Skin of body (tissue), 2 donors: ENCODE results near the gene MRGPRX2. TPM values are rescaled to one million over a fixed set of nuclear protein-coding genes. Genes with fewer than 3 reads are reported as not detected.

Experiments used
- DNase-seq: peaks from one replicate; lab custom pipeline; 2025; lab: John Stamatoyannopoulos, UW
- total RNA-seq: library from RNA; depleted of rRNA; stranded (reverse); fragments of >200 nt; gene quantifications from one replicate; pipeline ENCODE4 v1.2.3, GENCODE V29; 2014

MRGPRX2 gene
- total RNA-seq = 0.49 TPM

DNA sequence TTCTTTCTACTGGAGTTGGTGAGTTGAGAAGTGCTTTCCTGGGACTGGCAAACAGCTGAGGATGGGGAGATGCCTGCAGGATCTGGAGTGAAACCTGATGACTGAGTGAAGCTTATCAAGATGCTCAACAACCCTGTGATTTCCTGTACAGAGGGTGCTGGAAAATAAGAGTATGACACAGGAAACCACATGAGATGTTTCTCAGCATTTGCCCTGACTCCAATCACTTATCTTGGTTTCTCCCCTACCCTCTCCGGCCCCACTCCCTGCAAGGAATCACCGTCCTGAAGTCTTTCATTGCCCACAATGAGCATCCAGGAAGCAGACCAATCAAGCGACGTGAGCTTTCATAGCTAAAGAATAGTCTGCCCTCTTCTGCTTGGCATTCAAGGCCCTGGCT lies at the start of gene MRGPRX2:
TSS of gene MRGPRX2 (minus strand) at position 89 of the 400 bp plus-strand sequence. CDS start 4,315 bp downstream, outside the sequence.
- DNase-seq = no peak

DNA sequence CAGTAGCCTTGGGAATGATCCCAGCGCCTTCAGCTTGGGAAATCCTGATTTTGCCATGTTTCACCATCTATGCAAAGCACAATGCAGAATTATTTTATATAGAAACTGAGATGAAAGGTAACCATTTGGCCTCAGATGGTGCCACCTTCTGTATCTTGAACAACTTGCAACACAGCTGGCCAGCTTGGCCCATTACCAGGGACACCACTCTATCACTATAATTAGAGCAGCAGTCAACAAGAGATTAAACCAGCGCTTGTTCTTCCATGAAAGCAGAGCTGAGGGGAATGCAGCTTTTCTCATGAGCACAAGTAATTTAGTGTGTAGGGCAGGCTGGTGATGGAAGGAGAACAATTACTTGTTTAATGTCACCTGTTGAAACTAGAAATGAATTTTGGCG lies 49.8 kb upstream of the MRGPRX2 start:
- DNase-seq = no peak

DNA sequence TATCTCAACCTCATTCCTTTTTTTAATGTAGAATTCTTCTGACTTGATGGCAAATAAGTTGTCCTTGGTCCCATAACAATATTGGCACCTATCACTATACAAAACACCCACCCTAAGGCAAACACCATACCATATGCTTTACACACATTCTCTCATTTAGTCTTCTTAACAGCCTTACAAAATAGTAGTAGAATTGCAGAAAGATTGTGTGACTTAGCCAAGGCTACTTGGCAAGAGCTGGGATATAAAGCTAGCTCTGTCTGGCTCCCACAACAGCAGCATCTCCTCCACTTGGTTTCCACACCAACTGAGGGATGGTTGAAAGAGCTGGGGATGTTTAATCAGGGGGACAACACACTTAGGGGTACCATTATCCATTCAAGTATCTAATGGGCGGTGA lies 46.6 kb upstream of the MRGPRX2 start:
- DNase-seq = no peak

DNA sequence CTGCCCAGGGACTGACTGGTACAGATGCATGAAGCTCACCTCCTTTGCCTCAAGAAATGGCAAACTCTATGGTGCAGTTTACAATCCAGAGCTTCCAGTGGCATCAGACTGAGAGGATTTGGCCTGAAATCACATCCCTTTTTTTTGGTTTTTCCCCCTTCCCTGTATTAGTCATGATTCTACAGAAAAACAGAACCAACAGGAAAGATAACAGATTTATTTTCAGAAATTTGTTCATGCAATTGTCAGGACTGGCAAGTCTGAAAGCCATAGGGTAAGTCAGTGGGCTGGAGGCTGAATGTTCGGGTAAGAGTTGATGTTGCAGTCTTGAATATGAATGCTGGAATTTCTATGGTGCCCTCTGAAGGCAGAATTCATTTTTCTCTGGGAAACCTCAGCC lies 44.5 kb upstream of the MRGPRX2 start:
- no peak for DNase-seq

DNA sequence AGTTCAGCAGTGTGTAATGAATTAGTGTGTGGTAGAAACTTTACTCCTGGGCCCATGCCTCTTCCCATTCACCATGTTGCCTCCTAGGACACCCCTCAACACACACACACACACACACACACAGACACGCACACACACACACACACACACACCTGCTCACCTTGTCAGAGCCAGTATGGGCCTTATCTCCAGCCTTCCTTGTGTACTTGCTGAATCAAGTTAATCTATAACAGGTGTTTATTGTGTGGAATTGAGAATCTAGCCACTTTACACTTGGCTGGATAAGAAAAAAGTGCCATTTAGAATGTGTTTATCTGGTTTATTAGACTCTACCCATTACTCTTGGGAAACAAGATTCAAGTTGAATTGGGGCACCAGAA lies 42.0 kb upstream of the MRGPRX2 start:
- DNase-seq = no peak

DNA sequence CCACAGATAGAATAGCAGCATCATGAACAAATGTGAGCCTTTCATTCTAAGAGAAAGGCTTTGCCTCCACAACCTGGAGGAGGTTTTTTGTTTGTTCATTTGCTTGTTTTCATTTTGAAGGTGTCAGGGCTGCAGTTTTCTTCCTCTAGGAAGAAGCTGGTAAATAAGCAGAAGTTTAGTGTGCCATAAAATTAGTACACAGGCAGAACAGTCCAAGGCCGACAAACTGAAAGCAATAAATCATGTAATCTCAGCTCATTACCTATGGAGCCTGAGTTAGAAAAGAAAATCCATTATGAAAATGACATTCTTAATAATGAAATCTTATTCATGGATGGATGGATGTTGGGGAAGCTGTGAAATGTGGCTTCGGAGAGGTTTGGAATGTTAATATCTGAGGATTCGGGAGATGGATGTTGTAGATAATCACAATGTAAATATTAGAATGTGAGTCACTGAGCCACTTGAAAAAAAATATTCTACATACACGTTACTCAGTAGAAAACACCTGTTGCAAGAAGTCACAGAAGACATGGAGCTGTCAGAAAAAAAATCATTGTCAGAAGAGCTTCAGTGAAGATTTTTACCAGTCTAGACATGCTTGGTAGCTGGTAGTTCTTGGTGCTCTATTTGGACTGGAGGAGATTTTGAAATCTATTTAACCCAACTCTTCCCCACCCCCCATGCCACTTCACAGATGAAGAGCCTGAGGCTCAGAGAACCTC lies 41.4 kb upstream of the MRGPRX2 start:
- no peak for DNase-seq

DNA sequence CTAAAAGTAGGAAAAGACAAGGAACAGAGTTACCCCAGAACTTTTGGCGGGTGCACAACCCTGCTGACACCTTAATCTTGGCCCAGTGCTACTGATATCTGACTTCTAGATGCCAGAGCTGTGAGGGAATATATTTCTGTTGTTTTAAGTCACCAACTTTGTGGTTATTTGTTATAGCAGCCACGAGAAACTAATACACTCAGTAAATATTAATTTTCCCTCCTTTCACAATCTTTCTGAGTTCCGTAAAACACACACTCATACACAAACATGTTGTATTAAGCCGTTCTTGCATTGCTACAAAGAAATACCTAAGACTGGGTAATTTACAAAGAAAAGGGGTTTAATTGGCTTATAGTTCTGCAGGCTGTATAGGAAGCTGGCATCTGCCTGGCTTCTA lies 40.4 kb upstream of the MRGPRX2 start:
- no peak for DNase-seq

DNA sequence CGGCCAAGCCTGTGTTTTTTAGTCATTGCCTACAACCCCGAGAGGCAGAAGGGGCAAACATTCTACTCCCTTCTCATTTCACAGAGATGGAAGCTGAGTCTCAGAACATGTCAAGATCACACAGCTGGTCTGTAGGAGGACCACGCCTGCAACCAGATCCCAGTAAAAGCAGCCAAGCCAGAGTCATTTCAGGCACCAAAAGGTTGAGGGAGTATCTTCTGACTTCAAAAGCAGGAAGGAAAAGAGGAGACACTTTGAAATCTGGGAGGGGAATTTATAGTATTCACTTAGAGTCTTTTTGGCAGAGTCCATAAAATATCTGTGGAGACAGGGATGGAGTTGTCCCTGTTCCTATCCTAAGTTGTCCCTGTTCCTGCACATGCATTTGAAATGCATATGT lies 38.6 kb upstream of the MRGPRX2 start:
- DNase-seq = no peak

DNA sequence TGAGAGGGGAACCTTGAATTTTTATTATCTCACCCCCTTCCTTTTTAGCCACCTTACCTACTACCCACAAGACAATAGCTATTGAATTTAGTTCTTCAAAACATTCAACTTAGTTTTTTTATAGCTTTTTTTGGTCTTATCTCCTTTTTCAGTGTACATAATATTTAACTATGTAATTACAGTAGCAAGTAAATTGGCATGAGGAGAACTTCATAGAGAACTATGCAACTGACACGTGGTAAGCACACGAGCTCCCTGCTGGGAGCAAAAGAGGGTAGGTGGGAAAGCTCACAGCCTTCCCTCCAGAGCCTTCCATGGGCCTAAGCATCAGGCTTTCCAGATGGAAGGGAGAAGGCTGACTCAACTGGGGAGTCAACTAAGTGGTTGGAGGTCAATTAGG lies 34.3 kb upstream of the MRGPRX2 start:
- DNase-seq = no peak

DNA sequence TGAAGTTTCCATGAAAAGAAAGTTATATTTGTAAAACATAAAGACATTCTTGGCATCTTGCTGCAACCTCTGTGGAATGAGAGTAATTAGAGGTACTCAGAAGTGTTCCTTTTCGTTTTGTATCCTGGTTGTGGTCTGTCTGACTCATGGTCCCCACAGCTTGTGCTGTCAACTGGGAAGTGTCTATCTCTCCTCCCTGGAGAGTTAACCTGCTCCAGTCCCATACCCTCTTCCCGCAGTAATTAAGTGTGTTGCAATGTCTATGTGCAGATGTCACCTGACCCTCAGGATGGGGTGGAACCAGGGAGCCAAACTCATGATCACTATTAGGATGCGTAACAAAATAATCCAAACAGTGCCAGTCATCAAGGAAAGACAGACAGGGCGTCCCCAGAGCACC lies 33.5 kb upstream of the MRGPRX2 start:
- DNase-seq = no peak

DNA sequence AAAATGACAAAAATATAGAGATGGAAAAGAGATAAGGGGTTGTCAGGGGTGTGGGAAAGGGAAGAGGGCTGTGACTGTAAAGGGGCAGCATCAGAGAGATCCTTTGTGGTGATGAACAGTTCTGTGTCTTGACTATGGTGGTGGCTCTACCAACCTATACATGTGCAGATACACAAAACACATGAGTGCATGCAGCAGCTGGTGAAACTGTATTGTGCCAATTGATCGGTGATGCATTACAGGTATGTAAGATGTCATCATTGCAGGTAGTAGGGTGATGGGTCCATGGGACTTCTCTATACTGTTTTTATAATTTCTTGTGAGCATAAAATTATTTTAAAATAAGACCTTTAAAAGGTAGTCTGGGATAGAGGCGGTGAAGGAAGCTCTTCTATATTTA lies 32.3 kb upstream of the MRGPRX2 start:
- no peak for DNase-seq

DNA sequence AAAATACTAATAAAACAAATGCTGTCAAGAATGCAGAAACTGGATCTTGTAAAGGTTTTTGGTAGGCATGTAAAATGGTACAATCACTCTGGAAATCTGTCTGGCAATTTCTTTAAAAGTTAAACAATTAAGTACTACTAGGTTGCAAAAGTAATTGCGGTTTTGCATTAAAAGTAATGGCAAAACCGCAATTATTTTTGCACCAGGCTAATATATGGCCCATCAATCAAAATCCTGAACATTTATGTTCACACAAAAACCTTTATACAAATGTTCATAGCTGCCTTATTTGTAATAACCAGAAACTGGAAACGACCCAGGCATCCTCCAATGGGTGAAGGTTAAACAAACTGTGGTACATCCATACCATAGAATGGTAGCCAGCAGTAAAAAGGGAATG lies 31.8 kb upstream of the MRGPRX2 start:
- DNase-seq = no peak

DNA sequence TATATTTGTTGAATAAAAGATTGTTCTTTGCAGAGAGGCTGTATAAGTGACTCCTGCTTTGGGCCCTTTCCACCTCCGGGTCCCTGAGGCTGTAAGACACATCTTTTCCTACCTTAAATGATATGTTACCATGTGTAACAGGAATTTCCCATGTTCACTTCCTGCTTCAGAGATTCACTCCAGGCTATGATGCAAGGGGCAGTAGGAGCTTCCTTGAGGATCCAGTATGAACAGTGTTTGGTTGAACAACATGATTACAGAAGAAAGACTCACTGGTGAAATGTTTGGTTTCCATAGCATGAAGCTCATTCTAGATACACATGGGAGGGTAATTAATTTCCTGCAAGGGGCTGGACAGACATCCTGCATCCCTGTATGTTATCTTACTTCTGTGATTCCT lies 30.8 kb upstream of the MRGPRX2 start:
- no peak for DNase-seq

DNA sequence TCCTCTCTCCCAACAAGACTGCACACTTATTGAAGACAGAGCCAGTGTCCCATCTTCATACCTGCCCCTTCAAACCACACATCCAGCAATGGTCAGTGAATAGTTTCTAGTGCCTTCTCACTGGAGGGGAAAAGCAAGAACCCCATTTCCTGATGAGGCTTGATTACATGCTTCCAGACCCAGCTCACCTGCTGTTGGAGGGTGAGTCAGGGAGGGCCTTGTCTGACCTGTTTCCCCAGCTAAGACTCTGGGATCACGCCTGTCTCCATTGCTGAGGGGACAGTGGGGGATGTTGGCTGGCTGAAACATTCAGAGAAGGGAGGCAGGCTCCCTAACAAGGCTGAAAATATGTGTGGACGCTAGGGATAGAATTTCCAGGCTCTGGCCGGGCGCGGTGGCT lies 28.9 kb upstream of the MRGPRX2 start:
- no peak for DNase-seq

DNA sequence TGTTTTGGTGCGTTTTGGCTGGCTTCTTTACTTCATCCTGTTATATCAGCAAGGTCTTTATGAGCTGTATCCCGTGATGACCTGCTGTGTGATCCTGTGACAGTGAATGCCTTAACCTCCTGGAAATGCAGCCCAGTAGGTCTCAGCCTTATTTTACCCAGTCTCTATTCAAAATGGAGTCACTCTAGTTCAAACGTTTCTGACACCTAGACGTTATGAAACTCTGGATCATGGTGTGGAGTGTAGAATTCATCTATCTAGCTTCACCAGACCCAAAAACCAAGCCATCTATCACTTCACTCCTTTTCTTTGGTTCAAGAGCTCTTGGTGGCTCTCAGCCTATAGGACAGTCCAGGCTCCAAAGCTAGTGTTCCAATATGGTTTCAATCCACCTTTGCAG lies 28.3 kb upstream of the MRGPRX2 start:
- DNase-seq = no peak

DNA sequence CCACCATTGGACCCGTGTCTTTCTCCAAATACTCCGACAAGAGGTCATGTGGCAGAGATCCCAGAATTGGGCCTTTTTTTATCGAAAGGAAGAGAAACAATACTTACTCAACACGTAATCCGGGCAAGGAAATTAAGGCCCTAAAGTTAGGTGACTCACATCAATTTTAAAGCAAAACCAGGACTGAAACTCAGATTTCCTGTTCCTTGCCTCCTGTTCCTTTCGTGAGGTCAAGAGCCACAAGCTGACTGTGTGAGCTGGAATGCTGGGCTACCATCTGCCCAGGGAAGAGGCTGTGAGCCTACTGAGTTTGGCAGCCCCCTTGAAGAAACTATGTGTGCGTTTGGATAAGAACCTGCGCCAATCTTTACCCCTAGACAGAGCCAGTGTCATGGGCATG lies 27.1 kb upstream of the MRGPRX2 start:
- no peak for DNase-seq

DNA sequence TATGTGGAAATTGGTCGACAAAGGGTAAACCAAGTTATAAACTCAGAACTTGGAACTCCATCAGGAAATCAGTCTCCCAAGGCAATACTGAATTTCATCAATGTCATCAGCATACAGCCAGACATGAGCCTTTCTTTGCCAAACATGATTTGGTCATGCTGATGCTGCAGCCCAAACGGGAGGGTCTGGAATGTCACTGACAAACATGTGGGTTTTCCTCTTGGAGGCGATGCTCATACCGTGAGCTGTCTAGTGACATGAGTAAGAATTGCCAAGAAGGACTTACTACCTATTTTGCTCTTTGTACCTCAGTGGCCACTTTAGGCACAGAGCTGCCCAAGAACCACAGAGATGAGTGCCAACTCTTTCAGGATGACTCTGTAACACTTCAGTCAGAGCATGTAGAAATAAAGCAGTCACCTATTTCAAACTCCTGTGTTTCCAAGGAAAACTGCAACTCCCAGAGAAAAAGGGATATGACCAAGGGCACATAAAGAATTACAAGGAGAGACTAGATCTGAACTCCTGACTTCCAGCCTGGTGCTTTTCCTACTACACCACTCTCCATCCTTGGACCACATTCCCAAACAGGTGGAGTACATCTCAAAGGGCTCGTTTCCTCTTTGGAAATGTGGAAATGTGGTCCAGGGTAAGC lies 24.3 kb upstream of the MRGPRX2 start:
- peak; percentile 26 for DNase-seq

DNA sequence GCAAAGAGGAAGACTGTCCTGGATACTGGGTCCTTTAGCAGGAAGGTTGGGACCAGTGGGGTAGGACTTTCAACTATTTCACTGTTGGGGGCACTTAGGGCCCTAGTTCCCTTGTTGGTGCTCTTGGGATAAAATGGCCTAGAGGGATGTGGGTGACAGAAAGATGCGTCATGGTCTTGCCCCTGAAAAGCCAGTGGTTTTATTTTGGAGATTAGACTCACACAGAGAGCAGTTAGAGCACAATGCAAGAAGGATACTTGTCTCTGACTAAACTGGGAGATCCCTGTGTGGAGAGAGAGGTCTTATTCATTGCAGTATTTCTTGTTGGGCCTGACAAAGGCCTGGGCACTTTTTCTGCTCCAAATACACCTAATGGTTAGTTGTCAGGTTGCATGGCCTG lies 22.6 kb upstream of the MRGPRX2 start:
- no peak for DNase-seq

DNA sequence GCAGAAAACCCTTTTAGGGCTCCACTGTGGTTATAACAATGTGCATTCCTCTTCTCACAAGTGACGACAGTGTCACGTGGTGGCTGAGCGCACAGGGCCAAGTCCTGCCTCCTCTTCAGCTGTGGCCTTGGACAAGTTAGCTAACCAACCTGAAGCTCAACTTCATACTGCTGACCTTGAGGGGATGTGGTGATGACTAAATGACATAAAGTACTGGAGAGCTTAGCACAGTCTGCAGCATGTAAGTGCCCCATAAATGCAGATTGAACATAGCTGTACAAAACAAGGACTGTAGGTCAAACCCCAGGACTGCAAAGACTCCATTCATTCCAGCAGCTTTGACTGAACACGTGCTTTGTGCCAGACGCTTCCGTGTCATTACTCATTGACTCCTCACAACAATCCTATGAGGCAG lies 20.1 kb upstream of the MRGPRX2 start:
- DNase-seq = no peak

DNA sequence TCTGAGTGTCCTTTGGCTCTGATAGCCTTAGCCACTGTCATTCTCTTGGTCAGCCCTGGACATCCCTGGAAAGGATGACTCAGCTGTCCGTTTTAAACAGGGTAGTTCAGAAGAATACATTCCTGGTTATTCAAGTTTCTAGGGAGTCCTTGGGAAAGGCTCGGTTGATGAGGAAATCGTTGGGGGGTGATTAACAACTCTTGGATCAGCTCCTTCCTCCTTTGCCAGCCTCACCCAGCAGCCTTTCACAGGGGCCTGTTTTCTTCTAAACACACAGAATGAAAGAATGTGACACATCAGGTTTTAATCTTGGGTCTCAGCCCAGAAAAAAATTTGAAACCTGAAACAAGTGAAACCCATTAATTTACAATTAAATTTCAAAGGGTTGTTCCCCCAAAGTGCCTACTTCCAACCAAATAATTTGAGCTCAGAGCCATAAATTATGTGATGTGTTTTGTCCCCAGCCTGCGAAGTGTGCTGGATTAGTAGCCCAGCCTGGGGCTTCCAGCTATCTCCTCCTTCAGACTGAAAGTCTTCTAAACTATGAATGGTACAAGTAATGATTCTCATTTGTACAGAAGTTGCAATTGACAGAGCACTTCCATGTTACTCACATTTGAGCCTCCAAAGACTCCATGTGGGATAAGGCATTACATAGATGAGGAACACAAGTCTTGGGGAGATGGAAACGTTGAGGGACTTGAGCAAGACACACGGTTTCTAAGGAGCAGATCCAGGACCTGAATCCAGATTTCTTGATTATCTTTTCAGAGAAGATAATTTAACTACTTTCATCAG lies 19.3 kb upstream of the MRGPRX2 start:
- DNase-seq = peak; percentile 66

DNA sequence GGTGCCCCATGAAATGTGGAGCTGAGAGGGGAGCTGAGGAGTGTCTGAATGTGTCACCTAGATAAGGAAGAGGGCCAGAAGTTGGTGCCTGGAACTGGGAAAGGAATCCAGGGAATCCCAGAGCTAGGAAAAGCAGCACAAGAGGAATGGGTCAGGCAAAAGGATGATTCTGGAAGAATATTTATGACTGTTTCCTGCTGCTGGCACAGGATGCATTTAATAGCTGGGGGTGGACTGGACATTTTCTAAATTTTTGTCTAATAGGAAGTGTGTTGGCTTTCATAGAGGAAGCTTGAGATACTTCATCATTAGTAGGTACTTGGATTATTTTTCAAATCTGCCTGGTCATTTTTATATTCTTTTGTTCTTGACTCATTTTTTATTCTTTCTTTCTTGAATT lies 17.4 kb upstream of the MRGPRX2 start:
- no peak for DNase-seq

DNA sequence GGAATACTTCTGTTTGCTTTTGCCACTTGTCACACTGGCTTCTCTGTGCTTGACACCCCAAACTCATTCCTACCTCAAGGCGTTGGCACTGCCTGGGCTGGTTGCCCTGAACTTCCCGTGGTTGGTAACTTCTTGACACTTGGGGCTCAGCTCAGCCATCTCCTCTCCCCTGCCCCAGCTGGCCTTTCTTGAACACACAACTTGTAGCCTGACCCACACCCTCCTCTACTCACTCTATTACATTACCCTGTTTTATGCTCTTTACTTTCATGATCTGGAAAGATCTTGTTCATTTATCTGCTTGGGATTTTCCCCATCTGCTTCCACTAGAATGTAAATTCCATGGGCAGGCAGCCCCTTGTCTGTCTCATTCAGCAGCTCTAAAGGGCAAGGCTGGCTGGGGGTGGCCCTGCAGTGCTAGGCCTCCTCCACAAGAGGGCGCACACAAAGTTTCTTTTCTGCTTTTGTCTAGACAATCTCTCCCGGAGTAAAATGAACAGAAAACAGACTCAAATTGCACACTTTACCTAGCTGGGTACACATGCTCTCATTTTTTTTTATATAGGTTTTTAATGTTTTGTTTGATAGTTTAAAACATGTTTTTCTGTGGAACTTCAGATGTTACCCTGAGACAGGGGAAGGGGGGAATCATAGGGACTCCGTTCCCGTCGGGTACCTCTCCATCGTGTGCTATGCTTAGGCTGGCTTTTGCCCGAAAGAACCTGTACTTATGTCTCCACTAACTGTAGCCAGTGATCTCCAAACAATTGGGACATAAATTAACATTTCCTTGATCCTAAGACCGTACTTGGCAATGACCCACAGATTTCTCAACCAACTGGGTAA lies 16.4 kb upstream of the MRGPRX2 start:
- DNase-seq = no peak
